Hepatocyte (in vitro differentiated cells): Measurements from ENCODE around the gene LRRIQ4. TPM values are rescaled to one million over a fixed set of nuclear protein-coding genes. Genes with fewer than 3 reads are reported as not detected.

Experiments
- DNase-seq: peaks from one replicate; pipeline ENCODE4 v3.0.0-alpha.2; 2016; ENCODE audit warnings: low spot score
- H2AFZ ChIP-seq: fragments of 200-600 bp; sonication (generic); 2 replicates; pipeline ENCODE4 v1.6.0; 2016; ENCODE audit warnings: antibody characterized with exemption, mild to moderate bottlenecking
- H3K27ac ChIP-seq: fragments of 200-600 bp; sonication (generic); 2 replicates; pipeline ENCODE4 v1.5.1; 2016; ENCODE audit warnings: mild to moderate bottlenecking
- H3K27me3 ChIP-seq: fragments of 200-600 bp; sonication (generic); 2 replicates; pipeline ENCODE4 v1.6.1; 2016
- H3K36me3 ChIP-seq: fragments of 200-600 bp; sonication (generic); replicated peaks from 2 replicates; pipeline ENCODE4 v1.5.1; 2016; ENCODE audit warnings: low read depth; ENCODE audit not compliant: insufficient read depth
- H3K4me1 ChIP-seq: fragments of 200-600 bp; sonication (generic); 2 replicates; pipeline ENCODE4 v1.5.1; 2016; ENCODE audit warnings: mild to moderate bottlenecking, moderate library complexity; ENCODE audit not compliant: insufficient read depth
- H3K4me2 ChIP-seq: fragments of 200-600 bp; sonication (generic); 2 replicates; pipeline ENCODE4 v1.6.0; 2016
- H3K4me3 ChIP-seq: fragments of 200-600 bp; sonication (generic); 2 replicates; pipeline ENCODE4 v1.5.1; 2016; ENCODE audit warnings: mild to moderate bottlenecking
- H3K79me2 ChIP-seq: fragments of 200-600 bp; sonication (generic); 2 replicates; pipeline ENCODE4 v1.6.0; 2017; ENCODE audit warnings: mild to moderate bottlenecking
- H3K9me2 ChIP-seq: fragments of 200-600 bp; sonication (generic); replicated peaks from 2 replicates; pipeline ENCODE4 v1.6.0; 2017; ENCODE audit warnings: mild to moderate bottlenecking; ENCODE audit not compliant: insufficient read depth
- H3K9me3 ChIP-seq: fragments of 200-600 bp; sonication (generic); 2 replicates; pipeline ENCODE4 v1.5.1; 2016; ENCODE audit warnings: low read depth, mild to moderate bottlenecking
- H4K20me1 ChIP-seq: fragments of 200-600 bp; sonication (generic); 2 replicates; pipeline ENCODE4 v1.6.0; 2016; ENCODE audit warnings: mild to moderate bottlenecking; ENCODE audit not compliant: insufficient read depth, poor library complexity, severe bottlenecking
- CTCF ChIP-seq: fragments of 200-600 bp; sonication (generic); IDR thresholded peaks from 2 replicates; pipeline ENCODE4 v1.5.1; 2016; ENCODE audit warnings: antibody characterized with exemption, mild to moderate bottlenecking; ENCODE audit not compliant: poor library complexity
- EZH2 ChIP-seq: fragments of 200-600 bp; sonication (generic); IDR thresholded peaks from 2 replicates; pipeline ENCODE4 v1.6.1; 2016; ENCODE audit warnings: antibody characterized with exemption, mild to moderate bottlenecking, borderline replicate concordance
- EZH2phosphoT487 ChIP-seq: fragments of 200-600 bp; sonication (generic); IDR thresholded peaks from one replicate; pipeline ENCODE4 v1.6.1; 2018; ENCODE audit warnings: antibody characterized with exemption, mild to moderate bottlenecking, low read depth, moderate library complexity; ENCODE audit not compliant: unreplicated experiment, severe bottlenecking
- WGBS: methylation state at CpG from one replicate; pipeline ENCODE4 v1.1.6; 2016; ENCODE audit warnings: low lambda C conversion rate; ENCODE audit errors: missing lambda C conversion rate; 5-methylcytosine and 5-hydroxymethylcytosine counted together
- polyA plus RNA-seq: library from polyadenylated mRNA; unstranded; fragments of >200 nt; fragmentation: Nextera tagmentation; extraction: Ambion mirVana; gene quantifications from 2 replicates; pipeline ENCODE4 v1.2.1, GENCODE V29; 2016
- total RNA-seq: library from RNA; depleted of rRNA; stranded (reverse); fragments of >200 nt; gene quantifications from 2 replicates; pipeline ENCODE4 v1.2.3, GENCODE V29; 2014

LRRIQ4 gene
- total and polyA plus RNA-seq, 2 experiments from 2014 or later = not detected

DNA sequence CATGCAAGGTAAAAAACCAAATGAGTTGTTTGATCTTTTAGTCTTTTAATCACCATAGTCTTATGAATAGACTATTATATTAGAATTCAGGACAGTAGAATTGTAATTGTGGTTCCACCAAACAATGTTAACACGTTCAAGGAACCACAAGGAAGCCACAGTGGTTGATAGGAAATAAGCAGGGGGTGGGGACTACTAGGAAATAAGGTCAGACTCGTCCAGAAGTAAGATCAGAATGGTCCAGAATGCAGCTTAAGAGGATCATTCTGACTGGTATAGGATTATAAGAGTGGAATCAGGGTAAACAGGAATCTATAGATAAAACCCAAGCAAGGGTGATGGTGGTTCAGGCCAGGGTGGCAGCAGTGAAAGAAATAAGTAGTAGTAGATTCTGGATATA, 31.9 kb upstream of the LRRIQ4 start:
- Histone ChIP-seq H4K20me1 (peaks cover 4% of the 10 kb centered on the region), H3K27me3 (no peaks in the 10 kb centered on the region), H3K79me2 (peaks cover 24% of the 10 kb centered on the region), H3K9me2 (no peaks in the 10 kb centered on the region), H2AFZ (no peak overlapping the region), H3K9me3 (no peaks in the 10 kb centered on the region), H3K4me2 (no peak overlapping the region), H3K4me1 (no peaks in the 10 kb centered on the region), H3K27ac (no peak overlapping the region), H3K36me3 (no peaks in the 10 kb centered on the region), H3K4me3 (no peak overlapping the region)
- TF ChIP-seq CTCF (no peak), EZH2phosphoT487 (no peak), EZH2 (no peak)
- WGBS = 88% methylated on average over 2 of the region's 2 CpGs
- DNase-seq = no peak

GRCh38 chr3:169781209-169781855, 31.3 kb upstream of the LRRIQ4 start:
- no peak for TF ChIP-seq EZH2
- no peak for TF ChIP-seq CTCF
- TF ChIP-seq EZH2phosphoT487 = no peak
- no peaks in the 10 kb centered on the region for H3K27me3 ChIP-seq
- H3K27ac ChIP-seq = no peak overlapping the region
- H3K79me2 ChIP-seq = peaks cover 18% of the 10 kb centered on the region
- H3K4me1 ChIP-seq = no peaks in the 10 kb centered on the region
- no peak for DNase-seq
- H3K9me2 ChIP-seq = no peaks in the 10 kb centered on the region
- WGBS = 89% methylated on average over 4 of the region's 4 CpGs
- peaks cover 4% of the 10 kb centered on the region for H4K20me1 ChIP-seq
- no peak overlapping the region for H2AFZ ChIP-seq
- H3K4me2 ChIP-seq = no peak overlapping the region
- H3K4me3 ChIP-seq = no peak overlapping the region
- no peaks in the 10 kb centered on the region for H3K9me3 ChIP-seq
- no peaks in the 10 kb centered on the region for H3K36me3 ChIP-seq

GRCh38 chr3:169787120-169787519, 25.6 kb upstream of the LRRIQ4 start:
- no peaks in the 10 kb centered on the region for H4K20me1 ChIP-seq

More at GRCh38 chr3:169787120-169787519, 25.6 kb upstream of the LRRIQ4 start:
- Histone ChIP-seq H3K4me1 (no peaks in the 10 kb centered on the region), H3K9me3 (no peaks in the 10 kb centered on the region), H3K27me3 (no peaks in the 10 kb centered on the region), H3K4me3 (no peak overlapping the region), H2AFZ (no peak overlapping the region), H3K79me2 (no peaks in the 10 kb centered on the region), H3K36me3 (no peaks in the 10 kb centered on the region), H3K27ac (no peak overlapping the region), H3K9me2 (no peaks in the 10 kb centered on the region), H3K4me2 (no peak overlapping the region)
- 99% methylated on average over 4 of the region's 4 CpGs for WGBS
- DNase-seq = no peak
- TF ChIP-seq EZH2phosphoT487 (no peak), EZH2 (no peak), CTCF (no peak)
